Hematopoietic multipotent progenitor cell treated with erythropoietin and hydrocortisone succinate and interleukin-3 and kit ligand, for 15 days (in vitro differentiated cells): ENCODE data around the gene GPC1.

Experiments
- DNase-seq: peaks from one replicate; pipeline ENCODE4 v3.0.0-alpha.2; 2015; ENCODE audit warnings: low spot score

GPC1 gene

DNA sequence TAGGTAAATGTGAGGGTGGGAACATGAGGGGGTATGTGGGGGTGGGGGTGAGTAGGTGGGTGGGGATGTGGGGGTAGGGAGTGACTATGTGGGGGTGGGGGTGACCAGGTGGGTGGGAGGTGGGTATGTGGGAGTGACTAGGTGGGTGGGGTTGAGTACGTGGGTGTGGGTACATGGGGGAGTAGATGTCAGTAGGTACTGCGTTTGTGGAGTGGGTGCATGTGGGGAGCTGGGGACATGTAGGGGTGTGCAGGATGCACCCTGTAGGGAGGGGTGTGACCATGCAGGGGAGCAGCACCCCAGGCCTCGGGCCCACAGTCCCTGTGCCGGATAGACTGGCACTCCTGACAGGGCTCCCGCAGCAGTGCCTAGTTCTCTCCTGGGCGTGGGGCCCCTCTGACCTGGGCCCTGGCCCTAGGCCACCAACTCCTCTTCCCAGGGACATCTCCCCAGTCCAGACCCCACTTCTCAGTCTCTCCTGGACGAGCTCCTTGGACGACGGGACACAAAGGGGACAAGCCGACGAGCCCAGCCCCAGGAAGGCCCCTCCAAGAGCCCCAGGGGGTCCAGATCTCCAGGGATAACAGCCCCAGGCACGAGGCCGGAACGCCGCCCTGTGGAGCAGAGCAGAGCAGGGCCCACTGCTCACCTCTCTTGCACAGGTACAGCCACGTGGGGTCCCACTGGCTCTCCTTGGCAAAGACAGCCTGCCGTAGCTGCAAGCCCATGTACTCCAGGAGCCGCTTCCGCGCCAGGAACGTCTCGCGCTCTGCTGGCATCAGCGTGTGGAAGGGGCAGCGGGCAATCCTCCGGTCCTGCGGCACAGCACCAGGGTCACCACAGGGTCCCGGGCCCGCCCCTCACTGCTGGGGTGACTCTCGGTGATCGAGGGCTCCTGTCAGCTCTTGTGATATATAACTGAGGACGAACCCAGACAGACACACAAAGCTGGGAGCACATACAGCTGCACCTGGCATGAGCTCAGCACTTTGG, 64.1 kb downstream of the GPC1 start:
- no peak for DNase-seq

- DNase-seq = no peak
These were observed 65.3 kb downstream of the GPC1 start for GRCh38 chr2:240500561-240501423.

GRCh38 chr2:240501531-240501991, 66.1 kb downstream of the GPC1 start:
- no peak for DNase-seq

DNA sequence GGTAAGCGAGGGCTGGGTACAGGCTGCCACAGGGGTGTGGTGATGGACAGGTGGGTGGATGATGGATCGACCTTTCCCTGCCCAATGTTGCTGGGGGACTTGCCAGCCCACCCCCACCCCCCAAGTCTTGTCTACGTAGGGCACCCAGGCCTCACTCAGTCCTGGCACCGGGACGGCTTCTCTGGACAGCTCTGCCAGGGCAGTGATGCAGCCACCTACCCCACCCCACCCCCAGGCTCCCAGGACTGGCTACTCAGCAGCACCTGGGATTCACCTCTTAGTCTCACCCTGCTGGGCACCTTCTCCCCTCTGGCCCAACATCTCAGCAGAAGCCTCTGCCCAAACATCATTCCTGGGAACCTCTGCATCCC, 66.6 kb downstream of the GPC1 start:
- no peak for DNase-seq

- DNase-seq = no peak
These were observed 67.1 kb downstream of the GPC1 start for GRCh38 chr2:240502430-240503121.

DNA sequence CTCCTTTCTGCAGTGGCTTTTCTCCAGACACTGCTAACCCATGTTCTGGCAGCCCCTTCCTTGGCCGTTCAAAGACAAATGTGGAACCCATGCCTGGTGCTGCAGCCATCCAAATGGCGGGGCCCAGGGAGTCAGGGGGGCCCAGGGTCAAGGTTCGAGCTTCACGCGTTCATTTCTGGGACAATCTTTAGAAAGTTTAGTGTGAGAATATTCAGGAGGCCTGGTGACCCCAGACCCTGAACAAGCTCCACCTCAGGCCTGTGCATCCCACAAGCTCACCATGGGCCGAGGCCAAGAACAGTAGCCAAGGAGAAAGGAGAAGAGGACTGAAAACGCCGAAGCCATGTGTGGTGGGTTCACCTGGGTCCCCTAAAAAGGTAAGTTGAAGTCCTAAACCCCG, 67.9 kb downstream of the GPC1 start:
- no peak for DNase-seq

- no peak for DNase-seq
These were observed 68.4 kb downstream of the GPC1 start for GRCh38 chr2:240503848-240504247.

DNA sequence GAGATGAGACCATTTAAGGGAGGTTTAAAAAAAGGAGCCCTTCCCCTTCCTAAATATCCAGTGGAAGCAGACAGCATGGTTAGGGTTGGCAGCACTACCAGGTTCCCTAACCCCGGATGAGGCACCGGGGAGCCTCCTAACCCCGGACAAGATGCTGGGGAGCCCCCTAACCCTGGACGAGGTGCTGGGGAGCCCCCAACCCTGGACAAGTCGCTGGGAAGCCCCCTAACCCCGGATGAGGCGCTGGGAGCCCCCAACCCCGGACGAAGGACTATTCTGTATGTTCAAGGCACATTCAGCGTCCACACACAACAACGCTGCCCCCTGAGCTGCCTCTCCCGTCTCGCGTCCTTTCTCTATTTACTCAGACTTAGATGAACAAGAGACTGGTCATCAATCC, 70.4 kb downstream of the GPC1 start:
- no peak for DNase-seq

- DNase-seq = no peak
These were observed 71.1 kb downstream of the GPC1 start for GRCh38 chr2:240506406-240507059.

GRCh38 chr2:240507060-240507777, 71.8 kb downstream of the GPC1 start:
- no peak for DNase-seq

- no peak for DNase-seq
These were observed 72.4 kb downstream of the GPC1 start for GRCh38 chr2:240507778-240508251.

GRCh38 chr2:240508832-240509545, 73.5 kb downstream of the GPC1 start:
- no peak for DNase-seq

DNA sequence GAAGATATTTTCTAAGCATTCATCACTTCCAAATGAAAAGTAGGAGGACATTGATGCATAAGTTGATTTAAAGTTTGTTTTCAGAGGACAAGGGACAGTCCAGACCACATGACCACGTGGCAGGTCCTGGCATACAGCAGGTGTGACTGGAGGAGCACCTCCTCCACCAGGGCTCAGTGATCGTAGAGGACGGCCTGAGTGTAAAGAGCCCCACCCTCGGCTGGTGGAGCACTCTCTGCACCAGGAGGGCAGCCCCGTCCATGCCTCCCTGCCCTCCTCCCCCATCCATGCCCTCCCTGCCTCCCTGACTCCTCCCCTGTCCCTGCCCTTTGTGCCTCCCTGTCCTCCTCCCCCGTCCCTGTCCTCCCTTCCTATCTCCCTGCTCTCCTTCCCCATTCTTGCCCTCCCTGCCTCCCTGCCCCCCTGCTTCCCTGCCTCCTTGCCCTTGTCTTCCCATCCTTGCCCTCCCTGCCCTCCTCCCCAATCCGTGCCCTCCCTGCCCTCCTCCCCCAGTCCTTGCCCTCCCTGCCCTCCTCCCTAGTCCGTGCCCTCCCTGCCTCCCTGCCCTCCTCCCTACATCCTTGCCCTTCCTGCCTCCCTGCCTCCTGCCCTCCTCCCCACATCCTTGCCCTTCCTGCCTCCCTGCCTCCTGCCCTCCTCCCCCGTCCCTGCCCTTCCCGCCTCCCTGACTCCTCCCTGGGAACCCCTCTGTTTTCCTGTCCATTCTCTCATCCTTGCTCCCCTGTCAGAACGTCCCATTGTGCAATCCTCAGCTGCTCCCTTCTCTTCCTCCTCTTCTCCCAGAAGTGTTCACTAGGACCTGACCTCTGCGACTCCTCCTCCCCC, 74.4 kb downstream of the GPC1 start:
- DNase-seq = no peak

GRCh38 chr2:240510513-240511210, 75.2 kb downstream of the GPC1 start:
- no peak for DNase-seq

GRCh38 chr2:240511351-240512108, 76.1 kb downstream of the GPC1 start:
- no peak for DNase-seq

DNA sequence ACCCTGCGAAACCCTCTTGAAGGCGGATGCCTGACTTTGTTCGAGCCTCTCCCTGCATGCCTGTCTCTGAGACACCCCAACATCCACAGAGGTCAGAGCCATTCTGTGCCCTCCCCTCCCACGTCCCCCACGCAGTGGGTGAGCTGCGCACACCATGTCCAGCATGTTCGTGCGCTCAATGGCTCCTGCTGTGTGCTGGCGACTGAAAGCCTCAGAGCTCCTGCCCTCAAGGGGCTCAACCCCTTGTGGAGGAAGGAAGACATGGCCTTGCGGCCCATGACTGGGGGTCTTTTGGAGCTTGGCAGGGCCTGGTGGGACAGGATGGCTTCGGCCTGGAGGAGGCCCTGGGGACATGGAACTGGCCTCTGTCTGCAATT, 76.6 kb downstream of the GPC1 start:
- no peak for DNase-seq

DNA sequence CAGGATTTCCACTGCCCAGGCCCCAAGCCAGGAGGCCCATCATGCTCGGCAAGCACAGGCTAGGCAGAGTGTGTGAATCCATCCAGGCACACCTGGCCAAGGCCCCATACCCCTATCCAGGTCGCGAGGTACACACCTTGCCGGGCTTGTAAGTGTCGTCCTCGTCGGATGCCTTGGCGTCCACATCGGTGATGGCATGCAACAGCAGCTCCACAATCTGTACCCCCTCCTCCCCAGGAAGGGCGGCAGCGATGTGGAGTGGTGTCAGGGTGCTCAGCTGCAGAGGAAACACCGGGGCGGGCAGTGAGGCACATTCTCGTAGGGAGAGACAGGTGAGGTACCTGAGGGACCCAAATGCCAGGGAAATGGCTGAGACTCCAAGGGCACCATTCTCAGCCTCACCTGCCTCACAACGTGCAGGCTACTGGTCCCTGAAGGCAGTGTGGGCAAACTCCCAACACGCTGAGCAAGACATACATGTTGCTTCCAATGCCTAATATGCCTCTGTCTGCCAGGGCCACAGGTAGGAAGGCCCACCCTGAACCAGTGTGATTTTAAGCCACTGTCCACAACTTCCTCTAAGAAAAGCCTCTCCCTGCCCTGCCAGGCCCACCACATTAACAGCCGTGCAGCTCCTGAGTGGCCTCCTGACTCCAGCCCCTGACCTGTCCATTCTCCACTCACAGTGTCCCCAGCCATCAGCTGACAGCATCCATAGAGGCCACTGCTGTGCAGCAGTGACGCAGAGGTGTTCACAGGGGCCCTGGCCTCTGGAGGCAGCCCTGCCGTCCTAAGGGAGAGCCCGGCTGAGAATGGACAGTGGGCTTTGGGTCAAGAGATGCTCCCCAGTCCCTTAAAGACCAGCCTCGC, 77.4 kb downstream of the GPC1 start:
- no peak for DNase-seq
